ENCODE results near the gene TLR1.
"Not testable (repeated sequence)": the region's sequence is repeated elsewhere in the genome, so short reads cannot be mapped to it uniquely, and the experiment has no call there.

Gene TLR1

GRCh38 chr4:38774181-38774955, 30.2 kb downstream of the TLR1 start:
- no peak for DNase-seq

- DNase-seq, result not testable (repeated sequence)
Observed at GRCh38 chr4:38770281-38770680, 34.3 kb downstream of the TLR1 start.

- no peak for DNase-seq
Observed at GRCh38 chr4:38769857-38770256, 34.7 kb downstream of the TLR1 start.

DNA sequence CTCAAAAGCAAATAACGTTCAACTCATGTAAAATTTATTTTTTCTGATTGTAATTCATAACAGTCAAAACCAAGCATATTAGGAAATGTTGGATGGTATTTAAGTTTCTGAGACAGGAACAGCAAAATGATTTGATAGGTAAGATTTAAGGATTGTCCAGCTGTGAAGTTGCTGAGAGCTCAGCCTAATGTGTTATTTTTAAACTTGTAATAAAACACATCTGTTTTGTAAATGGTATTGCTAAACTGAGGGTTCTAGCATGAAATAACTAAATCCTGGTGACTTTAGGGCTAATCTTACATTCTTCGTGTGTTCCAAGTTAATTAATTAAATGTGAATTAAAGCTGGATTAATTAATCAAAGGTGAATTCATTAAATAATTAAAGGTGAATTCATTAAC, 35.1 kb downstream of the TLR1 start:
- no peak for DNase-seq

GRCh38 chr4:38768968-38769394, 35.6 kb downstream of the TLR1 start:
- no peak for DNase-seq

GRCh38 chr4:38766940-38767339, 37.7 kb downstream of the TLR1 start:
- not testable (repeated sequence) for DNase-seq

DNA sequence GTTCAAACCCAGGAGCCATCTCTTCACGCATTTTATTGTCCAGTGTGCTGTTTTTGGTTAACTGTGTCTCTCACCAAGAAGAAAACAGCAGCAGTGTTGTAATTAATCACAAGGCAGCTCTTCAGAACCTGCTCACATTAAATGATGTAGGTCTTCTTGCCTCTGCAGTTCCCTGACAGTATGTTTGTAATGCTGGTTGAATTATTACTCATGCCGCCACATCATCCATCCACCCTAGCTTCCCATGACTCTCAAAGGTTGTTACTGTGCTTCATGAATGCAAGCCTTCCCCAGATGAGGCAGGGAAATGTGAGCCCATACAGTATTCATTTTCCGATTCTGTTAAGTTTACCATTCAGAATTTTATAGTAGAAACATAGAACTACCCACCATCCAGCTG, 39.2 kb downstream of the TLR1 start:
- DNase-seq, result no peak

- DNase-seq, result no peak
Observed at GRCh38 chr4:38764277-38764676, 40.3 kb downstream of the TLR1 start.

DNA sequence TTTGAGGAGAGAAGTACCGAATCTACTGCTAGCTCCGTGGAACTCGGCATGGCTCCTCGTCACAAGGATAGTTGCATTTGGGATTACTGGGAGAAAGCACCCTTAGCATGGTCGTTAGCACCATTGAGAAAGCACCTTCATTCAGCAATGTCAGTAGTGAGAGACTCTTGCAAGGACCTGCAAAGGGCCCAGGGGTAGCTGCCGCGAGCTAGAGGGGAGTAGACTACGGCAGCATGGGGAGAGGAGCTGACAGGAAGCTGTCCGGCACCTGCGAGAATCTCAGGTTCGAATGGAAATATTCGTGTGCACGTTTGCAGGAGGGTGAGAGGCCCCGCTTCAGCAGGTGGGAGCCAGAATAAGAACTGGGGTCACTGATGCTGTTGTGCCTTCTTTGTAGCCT, 42.0 kb downstream of the TLR1 start:
- DNase-seq, result no peak

DNA sequence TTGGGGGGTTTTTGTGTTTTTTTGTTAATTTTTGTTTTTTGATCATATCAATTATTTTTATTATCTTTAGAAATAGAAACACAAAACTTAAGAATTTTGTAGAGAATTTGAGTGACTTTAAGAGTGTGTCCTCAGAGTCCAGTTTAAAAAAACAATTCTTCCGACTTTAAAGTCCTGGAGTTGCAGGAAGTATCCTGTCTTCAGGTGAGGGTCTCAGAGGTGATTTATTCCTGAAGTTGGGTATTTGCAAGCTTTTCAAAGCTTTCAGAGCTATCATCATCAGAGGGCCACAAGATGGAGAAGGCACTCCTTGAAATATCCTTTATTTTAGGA, 44.8 kb downstream of the TLR1 start:
- DNase-seq, result no peak

DNA sequence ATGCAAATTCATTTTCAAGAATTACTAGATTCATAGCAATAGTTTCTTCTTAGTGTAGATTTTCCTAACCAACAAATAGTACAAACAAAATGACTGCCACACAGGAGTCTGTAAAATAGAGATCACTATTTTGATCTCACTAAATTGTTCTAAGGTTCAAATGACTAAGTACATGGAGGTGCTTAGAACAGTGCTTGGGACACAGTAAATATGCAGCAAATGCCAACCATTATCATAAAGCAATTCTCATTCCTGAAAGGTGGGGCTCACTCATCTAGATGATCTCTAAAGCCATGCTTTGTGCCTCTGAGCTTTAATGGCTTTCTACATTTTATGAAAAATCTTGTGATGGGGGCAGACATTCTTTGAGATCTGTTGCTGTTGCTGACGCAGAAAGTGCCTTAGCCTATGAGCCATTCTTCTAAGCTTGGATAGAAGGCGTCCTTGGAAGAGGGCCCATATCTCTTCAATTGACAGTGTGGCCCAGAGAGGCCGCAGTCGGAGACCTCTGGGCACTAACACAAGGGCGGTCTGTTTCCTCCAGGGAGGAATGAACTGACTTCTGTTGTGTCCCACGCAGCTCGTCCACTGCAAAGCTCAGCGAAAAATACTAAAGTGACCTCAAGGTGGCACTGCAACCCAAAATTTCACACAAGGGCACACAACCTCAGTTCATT, 45.3 kb downstream of the TLR1 start:
- DNase-seq, result no peak

DNA sequence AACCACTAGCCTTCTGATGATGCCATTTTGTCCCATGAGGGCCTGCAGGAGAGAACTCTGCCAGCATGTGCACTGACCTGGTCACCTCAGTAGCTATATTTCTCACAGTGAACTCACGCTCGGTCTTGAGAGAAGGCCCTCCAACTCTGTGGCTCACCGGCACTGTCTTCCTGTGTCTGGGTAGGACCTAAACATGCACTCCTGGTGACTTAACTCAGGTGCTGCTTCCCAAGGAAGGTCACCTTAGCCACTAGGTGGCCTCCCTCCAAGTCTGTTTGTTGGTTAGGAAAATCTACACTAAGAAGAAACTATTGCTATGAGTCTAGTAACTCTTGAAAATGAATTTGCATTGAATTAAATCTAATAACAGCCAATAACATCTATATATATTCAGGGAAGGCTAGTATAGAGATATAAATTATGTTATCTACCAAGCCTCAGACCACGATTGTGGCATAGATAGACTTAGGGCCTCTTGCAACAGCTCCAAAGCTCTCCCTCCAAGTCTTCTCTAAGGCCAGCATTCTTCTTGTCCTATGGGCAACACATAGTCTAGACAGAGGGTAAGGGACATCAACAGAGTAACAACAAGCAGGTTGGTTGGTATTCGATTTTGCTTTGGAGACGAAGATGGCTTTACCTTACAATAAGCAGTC, 46.5 kb downstream of the TLR1 start:
- no peak for DNase-seq

- no peak for DNase-seq
Observed at GRCh38 chr4:38752941-38753806, 51.4 kb downstream of the TLR1 start.

DNA sequence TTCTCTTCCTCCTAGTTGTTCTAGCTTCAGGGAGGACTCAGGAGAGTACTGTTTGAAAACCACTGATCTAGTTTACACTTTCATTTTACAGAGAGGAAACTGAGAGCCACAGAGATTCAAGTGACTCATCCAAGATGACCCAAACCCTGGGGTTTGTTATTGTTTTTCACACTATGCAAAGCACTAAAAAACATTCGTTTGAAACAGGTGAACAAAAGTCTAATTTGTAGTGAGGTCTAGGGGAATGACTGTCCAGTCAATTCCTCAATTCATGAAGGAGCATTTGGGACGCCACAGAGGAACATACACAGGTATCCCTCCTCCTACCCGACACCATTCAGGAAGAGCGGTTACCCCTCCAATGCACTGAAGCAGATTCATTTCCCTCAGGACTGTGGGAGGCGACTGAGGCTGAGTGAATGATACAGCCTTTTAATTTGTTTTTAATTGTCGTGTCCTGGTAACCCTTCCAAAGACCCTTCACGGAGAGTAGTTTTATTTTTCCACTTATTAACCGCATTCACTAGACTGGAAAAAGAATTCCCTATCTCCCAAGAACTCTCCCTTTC, 52.1 kb downstream of the TLR1 start:
- DNase-seq, result no peak

DNA sequence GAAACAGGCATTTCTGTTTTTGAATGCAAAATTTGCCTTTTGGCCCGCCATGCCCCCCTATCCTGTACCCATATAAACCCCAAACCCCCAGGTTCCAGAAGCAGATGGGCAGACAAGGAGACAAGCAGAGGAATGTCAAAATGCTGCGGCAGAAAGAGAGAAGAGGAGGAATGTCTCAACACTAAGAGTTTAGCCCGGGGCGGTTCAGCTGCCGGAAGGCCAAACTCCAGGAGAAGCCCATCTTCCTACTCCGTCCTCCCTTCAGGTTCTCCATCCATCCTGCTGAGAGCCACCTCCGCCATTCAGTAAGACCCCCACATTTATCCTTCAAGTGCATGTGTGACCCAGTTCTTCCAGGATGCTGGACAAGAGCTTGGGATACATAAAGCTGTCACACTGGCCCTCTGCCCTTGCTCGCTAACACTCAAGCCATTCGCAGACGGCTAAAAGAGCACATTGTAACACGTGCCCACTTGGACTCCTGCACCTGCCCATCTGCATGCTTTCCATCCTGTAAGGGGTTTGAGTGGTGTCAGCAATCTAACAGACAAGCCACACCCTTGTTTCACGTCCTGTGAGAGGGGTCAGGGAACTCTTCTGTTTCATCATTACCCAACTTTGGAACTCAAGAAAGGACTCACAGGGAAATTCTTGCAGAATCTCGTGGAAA, 53.1 kb downstream of the TLR1 start:
- no peak for DNase-seq

GRCh38 chr4:38749336-38749735, 55.3 kb downstream of the TLR1 start:
- DNase-seq, result no peak

DNA sequence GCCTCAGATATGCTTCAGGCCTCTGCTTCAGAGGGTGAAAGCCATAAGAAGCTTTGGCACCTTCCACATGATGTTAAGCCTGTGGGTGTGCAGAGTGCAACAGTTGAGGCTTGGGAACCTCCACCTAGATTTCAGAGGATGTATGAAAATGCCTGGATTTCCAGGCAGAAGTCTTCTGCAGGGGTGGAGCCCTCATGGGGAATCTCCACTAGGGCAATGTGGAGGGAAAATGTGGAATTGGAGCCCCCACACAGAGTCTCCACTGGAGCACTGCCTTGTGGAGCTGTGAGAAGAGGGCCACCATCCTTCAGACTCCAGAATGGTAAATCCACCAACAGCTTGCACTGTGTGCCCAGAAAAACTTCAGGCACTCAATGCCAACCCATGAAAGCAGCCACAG, 57.0 kb downstream of the TLR1 start:
- DNase-seq, result no peak

Data from NCI-H1092 (cell line).